Common myeloid progenitor, CD34-positive (primary cell): ENCODE measurements around the gene HAAO.
A peak's percentile ranks its signal among the peaks of the same experiment; 100 is the strongest.

Source experiments
- CTCF ChIA-PET: fragments of 350-600 bp; sonication (Branson Sonifier 250); formaldehyde crosslinking; loops from one replicate; lab custom pipeline; 2021; ENCODE audit warnings: antibody characterized with exemption; lab: Charles Lee
- POLR2A ChIA-PET: fragments of 350-600 bp; sonication (Branson Sonifier 250); formaldehyde crosslinking; loops from one replicate; lab custom pipeline; 2021; ENCODE audit warnings: antibody characterized with exemption; lab: Charles Lee
- DNase-seq, 3 donors: peaks; one replicate each; pipeline versions ENCODE4 v3.0.0 to v3.0.0-alpha.2; 2013
- H3K27ac ChIP-seq, 2 experiments: 1 replicate in 1 of 2; 2 replicates in 1 of 2; pipeline ENCODE4 v1.7.0; 2013; ENCODE audit warnings: inconsistent platforms in 2 of 2, low read length in 2 of 2, mild to moderate bottlenecking in 2 of 2, low read depth in 1 of 2, moderate library complexity in 1 of 2; ENCODE audit not compliant: severe bottlenecking in 2 of 2, insufficient read depth in 1 of 2, poor library complexity in 1 of 2
- H3K27me3 ChIP-seq, 5 experiments: replicated peaks in 2 of 5; 1 replicate in 3 of 5; 2 replicates in 2 of 5; pipeline versions ENCODE4 v1.6.1 to v1.7.0; 2013; ENCODE audit warnings: low read length in 4 of 5, mild to moderate bottlenecking in 2 of 5, moderate library complexity in 2 of 5, inconsistent platforms in 1 of 5; ENCODE audit not compliant: insufficient read depth in 5 of 5, control insufficient read depth in 4 of 5
- H3K36me3 ChIP-seq, 4 experiments: 1 replicate in 2 of 4; 2 replicates in 2 of 4; pipeline versions ENCODE4 v1.6.1 to v1.7.0; 2013; ENCODE audit warnings: low read length in 3 of 4, control low read depth in 1 of 4, mild to moderate bottlenecking in 1 of 4; ENCODE audit not compliant: control insufficient read depth in 4 of 4, insufficient read depth in 4 of 4
- H3K4me1 ChIP-seq, 4 experiments: 1 replicate in 3 of 4; 2 replicates in 1 of 4; pipeline versions ENCODE4 v1.6.1 to v1.7.1; 2013; ENCODE audit warnings: low read length in 3 of 4, mild to moderate bottlenecking in 3 of 4, control low read depth in 1 of 4, inconsistent platforms in 1 of 4, moderate library complexity in 1 of 4; ENCODE audit not compliant: control insufficient read depth in 4 of 4, insufficient read depth in 4 of 4; ENCODE audit errors: control extremely low read depth in 1 of 4
- H3K4me3 ChIP-seq, 7 experiments: 1 replicate in 4 of 7; 2 replicates in 3 of 7; pipeline versions ENCODE4 v1.5.1 to v1.7.0; 2013; ENCODE audit warnings: mild to moderate bottlenecking in 7 of 7, low read length in 6 of 7, moderate library complexity in 6 of 7, inconsistent platforms in 2 of 7, low read depth in 2 of 7, control low read depth in 1 of 7; ENCODE audit not compliant: insufficient read depth in 4 of 7, control insufficient read depth in 1 of 7; ENCODE audit errors: extremely low read depth in 1 of 7
- H3K9me3 ChIP-seq, 5 experiments: 1 replicate in 4 of 5; 2 replicates in 1 of 5; pipeline versions ENCODE4 v1.6.1 to v1.7.1; 2013; ENCODE audit warnings: low read length in 4 of 5, mild to moderate bottlenecking in 2 of 5, inconsistent platforms in 1 of 5, low read depth in 1 of 5, moderate library complexity in 1 of 5; ENCODE audit not compliant: control insufficient read depth in 4 of 5, insufficient read depth in 2 of 5; ENCODE audit errors: control extremely low read depth in 1 of 5
- WGBS: methylation state at CpG from one replicate; pipeline ENCODE4 v1.1.5; 2013; ENCODE audit not compliant: insufficient coverage; 5-methylcytosine and 5-hydroxymethylcytosine counted together

Gene HAAO

GRCh38 chr2:42794271-42795046, 2.1 kb upstream of the HAAO start:
- WGBS, result 98% methylated on average over 6 of the region's 8 CpGs
- Histone ChIP-seq H3K27ac (no peak overlapping the region), H3K4me3 (no peak overlapping the region), H3K36me3 (peaks cover 0 to 6% (median under 1%) of the 10 kb centered on the region in 4 experiments), H3K27me3 (no peaks in the 10 kb centered on the region), H3K9me3 (no peaks in the 10 kb centered on the region), H3K4me1 (peaks cover 0 to 22% (median 20%) of the 10 kb centered on the region in 4 experiments)
- no peak for DNase-seq
- POLR2A ChIA-PET, result no interaction called here
- CTCF ChIA-PET, result interaction anchor here (0.6 to 1.4 kb wide), 3 partner anchors 9 to 32 kb away, joined by 3 to 4 read pairs (median 3); no protein-coding TSS in a partner anchor

GRCh38 chr2:42793334-42794270, 1.2 kb upstream of the HAAO start:
- 19% methylated on average over 12 of the region's 22 CpGs for WGBS
- Histone ChIP-seq H3K4me3 (peak overlapping the region; percentile 48 to 91 (median 79)), H3K4me1 (peaks cover 0 to 22% (median 20%) of the 10 kb centered on the region in 4 experiments), H3K9me3 (no peaks in the 10 kb centered on the region), H3K36me3 (peaks cover 0 to 6% (median 2%) of the 10 kb centered on the region in 4 experiments), H3K27ac (no peak overlapping the region), H3K27me3 (no peaks in the 10 kb centered on the region)
- POLR2A ChIA-PET, result no interaction called here
- CTCF ChIA-PET, result interaction anchor here (0.6 to 2.8 kb wide), 4 partner anchors 10 to 33 kb away, joined by 3 to 9 read pairs (median 4); no protein-coding TSS in a partner anchor
- no peak for DNase-seq

- POLR2A ChIA-PET, result interaction anchor here (0.8 kb wide), 1 partner anchor 18 kb away, joined by 3 read pairs; no protein-coding TSS in a partner anchor
- Histone ChIP-seq H3K27me3 (no peaks in the 10 kb centered on the region), H3K9me3 (no peaks in the 10 kb centered on the region), H3K36me3 (peaks cover 0 to 8% (median 5%) of the 10 kb centered on the region in 4 experiments), H3K4me3 (peak overlapping the region; percentile 48 to 91 (median 79)), H3K27ac (no peak overlapping the region), H3K4me1 (peaks cover 0 to 22% (median 20%) of the 10 kb centered on the region in 4 experiments)
- CTCF ChIA-PET, result interaction anchor here (0.8 to 2.8 kb wide), 6 partner anchors 13 to 129 kb away, joined by 3 to 9 read pairs (median 4); no protein-coding TSS in a partner anchor
- peak; percentile 62 to 90 (median 87) for DNase-seq
- 0% methylated on average over 10 of the region's 18 CpGs for WGBS
Measured at GRCh38 chr2:42792087-42792582, 248 bp downstream of the HAAO start.

DNA sequence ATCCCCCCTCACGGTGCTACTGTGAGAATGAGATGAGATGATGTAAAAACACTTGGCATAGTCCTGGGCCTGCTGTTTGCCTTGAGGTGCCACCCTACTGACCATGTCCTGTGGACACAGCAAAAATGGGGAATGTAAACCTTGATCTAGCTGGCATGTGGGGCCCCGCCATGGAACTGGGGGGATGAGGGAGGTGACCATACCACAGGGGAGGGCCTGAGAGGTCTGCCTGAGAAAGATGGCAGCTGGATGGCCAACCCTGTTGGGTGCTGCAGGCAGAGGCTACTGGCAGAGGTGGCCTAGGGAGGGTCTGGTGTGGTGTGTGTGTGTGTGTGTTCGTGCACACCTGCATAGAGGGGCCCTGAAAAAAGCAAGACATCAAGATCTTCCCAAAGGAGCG, 777 bp downstream of the HAAO start:
- ChIA-PET POLR2A (interaction anchor here (0.8 kb wide), 1 partner anchor 19 kb away, joined by 3 read pairs; no protein-coding TSS in a partner anchor), CTCF (interaction anchor here (0.8 to 2.8 kb wide), 6 partner anchors 13 to 128 kb away, joined by 3 to 9 read pairs (median 4); no protein-coding TSS in a partner anchor)
- 95% methylated on average over 2 of the region's 4 CpGs for WGBS
- H3K4me1 ChIP-seq, result peaks cover 0 to 22% (median 20%) of the 10 kb centered on the region in 4 experiments
- H3K4me3 ChIP-seq, result peak overlapping the region in 4 of 7 experiments; percentile 77 to 91 (median 83)
- H3K27ac ChIP-seq, result no peak overlapping the region
- no peak for DNase-seq
- peaks cover 0 to 8% (median 6%) of the 10 kb centered on the region in 4 experiments for H3K36me3 ChIP-seq
- H3K27me3 ChIP-seq, result no peaks in the 10 kb centered on the region
- no peaks in the 10 kb centered on the region for H3K9me3 ChIP-seq

- Histone ChIP-seq H3K4me3 (no peak overlapping the region), H3K4me1 (peaks cover 0 to 22% (median 19%) of the 10 kb centered on the region in 4 experiments), H3K36me3 (peaks cover 0 to 9% (median 6%) of the 10 kb centered on the region in 4 experiments), H3K9me3 (no peaks in the 10 kb centered on the region), H3K27me3 (no peaks in the 10 kb centered on the region), H3K27ac (no peak overlapping the region)
- ChIA-PET CTCF (no interaction called here), POLR2A (no interaction called here)
- DNase-seq, result no peak
- 100% methylated on average over 1 of the region's 2 CpGs for WGBS
Measured at GRCh38 chr2:42789751-42790150, 2.6 kb downstream of the HAAO start.

- Histone ChIP-seq H3K9me3 (no peaks in the 10 kb centered on the region), H3K27ac (no peak overlapping the region), H3K36me3 (peaks cover 0 to 9% (median 3%) of the 10 kb centered on the region in 4 experiments), H3K4me3 (no peak overlapping the region), H3K4me1 (peaks cover 0 to 22% (median 19%) of the 10 kb centered on the region in 4 experiments), H3K27me3 (no peaks in the 10 kb centered on the region)
- no peak for DNase-seq
- WGBS, result 75% methylated on average over 4 of the region's 4 CpGs
- ChIA-PET POLR2A (no interaction called here), CTCF (no interaction called here)
Measured at GRCh38 chr2:42788882-42789281, 3.5 kb downstream of the HAAO start.
